Measurements from ENCODE around the gene AMFR. TPM values are rescaled to one million over a fixed set of nuclear protein-coding genes. Genes with fewer than 3 reads are reported as not detected.

Gene AMFR
- total RNA-seq, 1 experiment from 2014 or later: 66.3 TPM

GRCh38 chr16:56405977-56406672, 19.2 kb downstream of the AMFR start:
- no TSS peak for BruUV-seq (replicated peaks)
- TF ChIP-seq SP1 (IDR thresholded peaks at IDR 0.05; ENCODE audit: low read depth): no peak
- TF ChIP-seq MAX (IDR thresholded peaks at IDR 0.05): no peak
- no peak for TF ChIP-seq EZH2 (IDR thresholded peaks at IDR 0.05)
- TF ChIP-seq TCF7L2 (IDR thresholded peaks at IDR 0.05; ENCODE audit: borderline replicate concordance, extremely low read depth, insufficient read depth, insufficient read length): no peak
- no peak for TF ChIP-seq ATF3 (IDR thresholded peaks at IDR 0.05)
- no peak for TF ChIP-seq ZFX (IDR thresholded peaks at IDR 0.05)
- TF ChIP-seq SRF (IDR thresholded peaks at IDR 0.05; ENCODE audit: low read depth): no peak
- TF ChIP-seq SIN3A (IDR thresholded peaks at IDR 0.05; ENCODE audit: low read depth): no peak
- no peak for TF ChIP-seq EZH2phosphoT487 (IDR thresholded peaks at IDR 0.05; ENCODE audit: borderline replicate concordance)
- TF ChIP-seq CEBPB (IDR thresholded peaks at IDR 0.05; ENCODE audit: low read depth): no peak
- H3K27ac ChIP-seq (ENCODE audit: low read depth, low read length): no peak overlapping the region
- no peaks in the 10 kb centered on the region for H3K27me3 ChIP-seq (ENCODE audit: insufficient read depth, low read length)
- H2AFZ ChIP-seq (ENCODE audit: low read depth, low read length, poor library complexity, severe bottlenecking): no peak overlapping the region
- no peak overlapping the region for H3K4me3 ChIP-seq (replicated peaks in 1 of 2; ENCODE audit: low read depth in 1 of 2, low read length in 2 of 2)
- ChIA-PET RAD21 (ENCODE audit: low non-redundant PET in 1 of 2, low total read pairs in 2 of 2, uncharacterized antibody in 2 of 2, unreplicated experiment in 2 of 2) (no interaction called here), CTCF (no interaction called here), POLR2A (no interaction called here)
- H3K9ac ChIP-seq (ENCODE audit: low read length): no peak overlapping the region
- H3K4me1 ChIP-seq (ENCODE audit: control insufficient read depth in 1 of 2, insufficient read depth in 2 of 2, low read length in 2 of 2): no peaks in the 10 kb centered on the region
- H3K9me3 ChIP-seq (ENCODE audit: control insufficient read depth in 1 of 2, insufficient read depth in 1 of 2, low read depth in 1 of 2, low read length in 2 of 2): no peaks in the 10 kb centered on the region
- 0 out of 2 replicates have a peak, but pooled peaks cover 5% of the 10 kb centered on the region for H3K79me2 ChIP-seq (ENCODE audit: insufficient read depth, low read length)
- H3K9me2 ChIP-seq (ENCODE audit: insufficient read depth): no peaks in the 10 kb centered on the region
- DNase-seq (ENCODE audit: low read depth, low spot score): no peak
- no peak for ATAC-seq
- no peaks in the 10 kb centered on the region for H4K20me1 ChIP-seq (ENCODE audit: insufficient read depth)
- H3K36me3 ChIP-seq (ENCODE audit: control insufficient read depth in 1 of 2, insufficient read depth in 2 of 2, low read length in 2 of 2): peaks cover 38 to 39% of the 10 kb centered on the region in 2 experiments
- intact Hi-C loops (cut with micrococcal nuclease): no loop called here
- no peak overlapping the region for H3K4me2 ChIP-seq (ENCODE audit: low read length)

DNA sequence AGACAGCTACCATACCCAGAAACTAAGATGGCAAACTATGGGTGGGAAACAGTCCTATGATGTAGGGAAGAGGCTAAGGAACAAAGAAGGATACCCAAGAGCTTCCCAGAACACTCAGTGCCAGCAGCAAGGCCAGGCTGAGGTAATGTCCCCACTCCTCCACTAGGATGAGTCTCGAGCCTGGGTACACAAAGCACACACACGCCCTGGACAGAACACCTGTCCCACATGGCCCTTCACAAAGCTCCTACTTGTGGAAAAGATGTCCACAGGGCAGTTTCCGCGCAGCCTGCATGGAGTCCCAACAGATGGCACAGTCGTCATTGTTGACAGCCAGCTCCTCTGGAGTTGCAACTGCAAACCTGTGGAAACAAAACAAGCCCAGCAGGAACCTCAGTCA, 23.9 kb downstream of the AMFR start:
- Histone ChIP-seq H3K4me2 (ENCODE audit: low read length) (no peak overlapping the region), H2AFZ (ENCODE audit: low read depth, low read length, poor library complexity, severe bottlenecking) (no peak overlapping the region), H3K4me1 (ENCODE audit: control insufficient read depth in 1 of 2, insufficient read depth in 2 of 2, low read length in 2 of 2) (no peaks in the 10 kb centered on the region), H3K9me3 (ENCODE audit: control insufficient read depth in 1 of 2, insufficient read depth in 1 of 2, low read depth in 1 of 2, low read length in 2 of 2) (no peaks in the 10 kb centered on the region), H3K9ac (ENCODE audit: low read length) (no peak overlapping the region), H3K27ac (ENCODE audit: low read depth, low read length) (no peak overlapping the region), H3K27me3 (ENCODE audit: insufficient read depth, low read length) (no peaks in the 10 kb centered on the region), H3K36me3 (ENCODE audit: control insufficient read depth in 1 of 2, insufficient read depth in 2 of 2, low read length in 2 of 2) (peaks cover 32 to 36% of the 10 kb centered on the region in 2 experiments), H3K79me2 (ENCODE audit: insufficient read depth, low read length) (0 out of 2 replicates have a peak, but pooled peaks cover 4% of the 10 kb centered on the region), H4K20me1 (ENCODE audit: insufficient read depth) (no peaks in the 10 kb centered on the region), H3K4me3 (replicated peaks in 1 of 2; ENCODE audit: low read depth in 1 of 2, low read length in 2 of 2) (no peak overlapping the region), H3K9me2 (ENCODE audit: insufficient read depth) (no peaks in the 10 kb centered on the region)
- BruUV-seq (replicated peaks): no TSS peak
- ChIA-PET RAD21 (ENCODE audit: low non-redundant PET in 1 of 2, low total read pairs in 2 of 2, uncharacterized antibody in 2 of 2, unreplicated experiment in 2 of 2) (no interaction called here), POLR2A (no interaction called here), CTCF (interaction anchor here (0.7 to 1.4 kb wide), 3 partner anchors 12 to 45 kb away, joined by 3 to 4 read pairs (median 3); no protein-coding TSS in a partner anchor)
- intact Hi-C loops (cut with micrococcal nuclease): no loop called here
- DNase-seq (ENCODE audit: low read depth, low spot score) (peak; percentile 12), ATAC-seq (peak; percentile 96)
- TF ChIP-seq ATF3 (IDR thresholded peaks at IDR 0.05) (no peak), YY1 (IDR thresholded peaks at IDR 0.05; ENCODE audit: extremely low read depth, insufficient replicate concordance, low read depth, low read length) (no peak), RAD21 (IDR thresholded peaks at IDR 0.05; ENCODE audit: low read depth) (peak; percentile 37)
- TF ChIP-seq, protein P1, sequence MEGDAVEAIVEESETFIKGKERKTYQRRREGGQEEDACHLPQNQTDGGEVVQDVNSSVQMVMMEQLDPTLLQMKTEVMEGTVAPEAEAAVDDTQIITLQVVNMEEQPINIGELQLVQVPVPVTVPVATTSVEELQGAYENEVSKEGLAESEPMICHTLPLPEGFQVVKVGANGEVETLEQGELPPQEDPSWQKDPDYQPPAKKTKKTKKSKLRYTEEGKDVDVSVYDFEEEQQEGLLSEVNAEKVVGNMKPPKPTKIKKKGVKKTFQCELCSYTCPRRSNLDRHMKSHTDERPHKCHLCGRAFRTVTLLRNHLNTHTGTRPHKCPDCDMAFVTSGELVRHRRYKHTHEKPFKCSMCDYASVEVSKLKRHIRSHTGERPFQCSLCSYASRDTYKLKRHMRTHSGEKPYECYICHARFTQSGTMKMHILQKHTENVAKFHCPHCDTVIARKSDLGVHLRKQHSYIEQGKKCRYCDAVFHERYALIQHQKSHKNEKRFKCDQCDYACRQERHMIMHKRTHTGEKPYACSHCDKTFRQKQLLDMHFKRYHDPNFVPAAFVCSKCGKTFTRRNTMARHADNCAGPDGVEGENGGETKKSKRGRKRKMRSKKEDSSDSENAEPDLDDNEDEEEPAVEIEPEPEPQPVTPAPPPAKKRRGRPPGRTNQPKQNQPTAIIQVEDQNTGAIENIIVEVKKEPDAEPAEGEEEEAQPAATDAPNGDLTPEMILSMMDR (IDR thresholded peaks at IDR 0.05 in 2 of 3, conservative IDR thresholded peaks at IDR 0.05 in 1 of 3; ENCODE audit: borderline replicate concordance in 1 of 3, insufficient read depth in 1 of 3, low read depth in 2 of 3, low read length in 2 of 3): peak in 2 of 3 experiments; percentile 49 to 61; a peak in 4 of 6 replicates

Data from HCT116 (cell line).